ENCODE results near the gene KCNAB1.

DNA sequence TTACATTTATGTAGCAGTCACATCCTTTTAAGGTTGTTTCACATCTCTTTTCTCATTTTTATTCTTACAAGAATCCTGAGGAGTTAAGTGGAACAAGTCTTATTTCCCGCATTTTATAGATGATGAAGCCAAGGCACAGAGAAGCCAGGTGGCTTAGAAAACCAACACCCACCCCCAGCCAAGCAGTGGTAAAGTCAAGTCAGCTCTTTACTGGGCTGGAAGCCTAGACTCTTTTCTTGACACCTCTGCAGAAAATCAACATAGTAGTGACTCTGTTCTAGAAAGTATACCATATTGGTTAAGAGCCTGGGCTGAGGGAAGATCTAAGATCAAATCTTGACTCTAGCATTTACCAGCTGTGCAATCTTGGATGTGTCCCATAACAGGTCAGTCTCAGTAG is 195.7 kb downstream of the KCNAB1 start:
- TF ChIP-seq FOXK1 (CRISPR knock-in tag; IDR thresholded peaks at IDR 0.05) (no peak), JUN (CRISPR knock-in tag; IDR thresholded peaks at IDR 0.05) (no peak), IRF2 (CRISPR knock-in tag; IDR thresholded peaks at IDR 0.05; ENCODE audit: borderline replicate concordance, low read depth) (no peak)
- TF ChIP-seq, protein P1, sequence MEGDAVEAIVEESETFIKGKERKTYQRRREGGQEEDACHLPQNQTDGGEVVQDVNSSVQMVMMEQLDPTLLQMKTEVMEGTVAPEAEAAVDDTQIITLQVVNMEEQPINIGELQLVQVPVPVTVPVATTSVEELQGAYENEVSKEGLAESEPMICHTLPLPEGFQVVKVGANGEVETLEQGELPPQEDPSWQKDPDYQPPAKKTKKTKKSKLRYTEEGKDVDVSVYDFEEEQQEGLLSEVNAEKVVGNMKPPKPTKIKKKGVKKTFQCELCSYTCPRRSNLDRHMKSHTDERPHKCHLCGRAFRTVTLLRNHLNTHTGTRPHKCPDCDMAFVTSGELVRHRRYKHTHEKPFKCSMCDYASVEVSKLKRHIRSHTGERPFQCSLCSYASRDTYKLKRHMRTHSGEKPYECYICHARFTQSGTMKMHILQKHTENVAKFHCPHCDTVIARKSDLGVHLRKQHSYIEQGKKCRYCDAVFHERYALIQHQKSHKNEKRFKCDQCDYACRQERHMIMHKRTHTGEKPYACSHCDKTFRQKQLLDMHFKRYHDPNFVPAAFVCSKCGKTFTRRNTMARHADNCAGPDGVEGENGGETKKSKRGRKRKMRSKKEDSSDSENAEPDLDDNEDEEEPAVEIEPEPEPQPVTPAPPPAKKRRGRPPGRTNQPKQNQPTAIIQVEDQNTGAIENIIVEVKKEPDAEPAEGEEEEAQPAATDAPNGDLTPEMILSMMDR (IDR thresholded peaks at IDR 0.05), result no peak
- TF ChIP-seq, protein P2, sequence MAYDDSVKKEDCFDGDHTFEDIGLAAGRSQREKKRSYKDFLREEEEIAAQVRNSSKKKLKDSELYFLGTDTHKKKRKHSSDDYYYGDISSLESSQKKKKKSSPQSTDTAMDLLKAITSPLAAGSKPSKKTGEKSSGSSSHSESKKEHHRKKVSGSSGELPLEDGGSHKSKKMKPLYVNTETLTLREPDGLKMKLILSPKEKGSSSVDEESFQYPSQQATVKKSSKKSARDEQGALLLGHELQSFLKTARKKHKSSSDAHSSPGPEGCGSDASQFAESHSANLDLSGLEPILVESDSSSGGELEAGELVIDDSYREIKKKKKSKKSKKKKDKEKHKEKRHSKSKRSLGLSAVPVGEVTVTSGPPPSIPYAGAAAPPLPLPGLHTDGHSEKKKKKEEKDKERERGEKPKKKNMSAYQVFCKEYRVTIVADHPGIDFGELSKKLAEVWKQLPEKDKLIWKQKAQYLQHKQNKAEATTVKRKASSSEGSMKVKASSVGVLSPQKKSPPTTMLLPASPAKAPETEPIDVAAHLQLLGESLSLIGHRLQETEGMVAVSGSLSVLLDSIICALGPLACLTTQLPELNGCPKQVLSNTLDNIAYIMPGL (CRISPR knock-in tag; IDR thresholded peaks at IDR 0.05), result no peak
- TF ChIP-seq, protein P3, sequence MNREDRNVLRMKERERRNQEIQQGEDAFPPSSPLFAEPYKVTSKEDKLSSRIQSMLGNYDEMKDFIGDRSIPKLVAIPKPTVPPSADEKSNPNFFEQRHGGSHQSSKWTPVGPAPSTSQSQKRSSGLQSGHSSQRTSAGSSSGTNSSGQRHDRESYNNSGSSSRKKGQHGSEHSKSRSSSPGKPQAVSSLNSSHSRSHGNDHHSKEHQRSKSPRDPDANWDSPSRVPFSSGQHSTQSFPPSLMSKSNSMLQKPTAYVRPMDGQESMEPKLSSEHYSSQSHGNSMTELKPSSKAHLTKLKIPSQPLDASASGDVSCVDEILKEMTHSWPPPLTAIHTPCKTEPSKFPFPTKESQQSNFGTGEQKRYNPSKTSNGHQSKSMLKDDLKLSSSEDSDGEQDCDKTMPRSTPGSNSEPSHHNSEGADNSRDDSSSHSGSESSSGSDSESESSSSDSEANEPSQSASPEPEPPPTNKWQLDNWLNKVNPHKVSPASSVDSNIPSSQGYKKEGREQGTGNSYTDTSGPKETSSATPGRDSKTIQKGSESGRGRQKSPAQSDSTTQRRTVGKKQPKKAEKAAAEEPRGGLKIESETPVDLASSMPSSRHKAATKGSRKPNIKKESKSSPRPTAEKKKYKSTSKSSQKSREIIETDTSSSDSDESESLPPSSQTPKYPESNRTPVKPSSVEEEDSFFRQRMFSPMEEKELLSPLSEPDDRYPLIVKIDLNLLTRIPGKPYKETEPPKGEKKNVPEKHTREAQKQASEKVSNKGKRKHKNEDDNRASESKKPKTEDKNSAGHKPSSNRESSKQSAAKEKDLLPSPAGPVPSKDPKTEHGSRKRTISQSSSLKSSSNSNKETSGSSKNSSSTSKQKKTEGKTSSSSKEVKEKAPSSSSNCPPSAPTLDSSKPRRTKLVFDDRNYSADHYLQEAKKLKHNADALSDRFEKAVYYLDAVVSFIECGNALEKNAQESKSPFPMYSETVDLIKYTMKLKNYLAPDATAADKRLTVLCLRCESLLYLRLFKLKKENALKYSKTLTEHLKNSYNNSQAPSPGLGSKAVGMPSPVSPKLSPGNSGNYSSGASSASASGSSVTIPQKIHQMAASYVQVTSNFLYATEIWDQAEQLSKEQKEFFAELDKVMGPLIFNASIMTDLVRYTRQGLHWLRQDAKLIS (CRISPR knock-in tag; IDR thresholded peaks at IDR 0.05; ENCODE audit: borderline replicate concordance), result no peak
- TF ChIP-seq, protein P4, sequence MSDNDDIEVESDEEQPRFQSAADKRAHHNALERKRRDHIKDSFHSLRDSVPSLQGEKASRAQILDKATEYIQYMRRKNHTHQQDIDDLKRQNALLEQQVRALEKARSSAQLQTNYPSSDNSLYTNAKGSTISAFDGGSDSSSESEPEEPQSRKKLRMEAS (CRISPR knock-in tag; IDR thresholded peaks at IDR 0.05), result no peak
- TF ChIP-seq, protein P5, sequence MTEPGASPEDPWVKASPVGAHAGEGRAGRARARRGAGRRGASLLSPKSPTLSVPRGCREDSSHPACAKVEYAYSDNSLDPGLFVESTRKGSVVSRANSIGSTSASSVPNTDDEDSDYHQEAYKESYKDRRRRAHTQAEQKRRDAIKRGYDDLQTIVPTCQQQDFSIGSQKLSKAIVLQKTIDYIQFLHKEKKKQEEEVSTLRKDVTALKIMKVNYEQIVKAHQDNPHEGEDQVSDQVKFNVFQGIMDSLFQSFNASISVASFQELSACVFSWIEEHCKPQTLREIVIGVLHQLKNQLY (CRISPR knock-in tag; IDR thresholded peaks at IDR 0.05), result no peak
- TF ChIP-seq, protein P6, sequence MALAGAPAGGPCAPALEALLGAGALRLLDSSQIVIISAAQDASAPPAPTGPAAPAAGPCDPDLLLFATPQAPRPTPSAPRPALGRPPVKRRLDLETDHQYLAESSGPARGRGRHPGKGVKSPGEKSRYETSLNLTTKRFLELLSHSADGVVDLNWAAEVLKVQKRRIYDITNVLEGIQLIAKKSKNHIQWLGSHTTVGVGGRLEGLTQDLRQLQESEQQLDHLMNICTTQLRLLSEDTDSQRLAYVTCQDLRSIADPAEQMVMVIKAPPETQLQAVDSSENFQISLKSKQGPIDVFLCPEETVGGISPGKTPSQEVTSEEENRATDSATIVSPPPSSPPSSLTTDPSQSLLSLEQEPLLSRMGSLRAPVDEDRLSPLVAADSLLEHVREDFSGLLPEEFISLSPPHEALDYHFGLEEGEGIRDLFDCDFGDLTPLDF (CRISPR knock-in tag; IDR thresholded peaks at IDR 0.05), result no peak

All from WTC11 (cell line).